RWPE1 (cell line): Measurements from ENCODE around the gene PKDCC.

Experiments
- CTCF ChIA-PET: fragments of 350-600 bp; sonication (Branson Sonifier 250); formaldehyde crosslinking; extraction: SDS; loops from one replicate; lab custom pipeline; 2021; lab: Yijun Ruan, JAX
- POLR2A ChIA-PET: fragments of 400-600 bp; formaldehyde crosslinking; extraction: SDS; loops from one replicate; lab custom pipeline; 2020; ENCODE audit warnings: antibody characterized with exemption; ENCODE audit not compliant: low non-redundant PET; lab: Yijun Ruan, JAX
- DNase-seq: peaks from one replicate; pipeline ENCODE4 v3.0.0; 2012; ENCODE audit warnings: low spot score
- H3K27ac ChIP-seq: fragments of 450-650 bp; 2 replicates; pipeline ENCODE4 v1.5.1; 2017
- TF ChIP-seq, protein P1 (sequence below): fragments of 450-650 bp; conservative IDR thresholded peaks from 2 replicates; pipeline ENCODE4 v1.5.1; 2017; ENCODE audit warnings: low read depth, mild to moderate bottlenecking

The PKDCC gene

DNA sequence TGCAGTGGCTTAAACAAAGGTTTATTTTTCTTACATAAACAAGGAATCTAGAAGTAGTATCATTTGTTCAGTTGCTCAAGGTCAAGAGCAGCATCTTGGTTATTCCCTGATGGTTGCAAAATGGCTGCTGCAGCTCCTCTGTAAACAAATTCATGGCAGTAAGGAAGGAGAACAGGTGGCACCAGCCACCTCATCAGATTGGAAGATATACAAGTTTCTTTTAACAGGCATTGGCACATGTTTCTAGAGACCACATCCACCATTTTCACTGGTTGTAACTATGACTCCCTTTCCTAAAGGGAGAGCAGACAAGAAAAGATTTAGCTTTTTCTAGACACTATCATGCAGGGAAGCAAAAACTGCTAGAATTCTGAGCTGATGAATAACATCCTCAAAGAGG lies 46.3 kb downstream of the PKDCC start:
- CTCF ChIA-PET: interaction anchor here (0.6 to 1.5 kb wide), 3 partner anchors 55 to 234 kb away, joined by 3 to 6 read pairs (median 5); no protein-coding TSS in a partner anchor
- DNase-seq: no peak
- TF ChIP-seq, protein P1, sequence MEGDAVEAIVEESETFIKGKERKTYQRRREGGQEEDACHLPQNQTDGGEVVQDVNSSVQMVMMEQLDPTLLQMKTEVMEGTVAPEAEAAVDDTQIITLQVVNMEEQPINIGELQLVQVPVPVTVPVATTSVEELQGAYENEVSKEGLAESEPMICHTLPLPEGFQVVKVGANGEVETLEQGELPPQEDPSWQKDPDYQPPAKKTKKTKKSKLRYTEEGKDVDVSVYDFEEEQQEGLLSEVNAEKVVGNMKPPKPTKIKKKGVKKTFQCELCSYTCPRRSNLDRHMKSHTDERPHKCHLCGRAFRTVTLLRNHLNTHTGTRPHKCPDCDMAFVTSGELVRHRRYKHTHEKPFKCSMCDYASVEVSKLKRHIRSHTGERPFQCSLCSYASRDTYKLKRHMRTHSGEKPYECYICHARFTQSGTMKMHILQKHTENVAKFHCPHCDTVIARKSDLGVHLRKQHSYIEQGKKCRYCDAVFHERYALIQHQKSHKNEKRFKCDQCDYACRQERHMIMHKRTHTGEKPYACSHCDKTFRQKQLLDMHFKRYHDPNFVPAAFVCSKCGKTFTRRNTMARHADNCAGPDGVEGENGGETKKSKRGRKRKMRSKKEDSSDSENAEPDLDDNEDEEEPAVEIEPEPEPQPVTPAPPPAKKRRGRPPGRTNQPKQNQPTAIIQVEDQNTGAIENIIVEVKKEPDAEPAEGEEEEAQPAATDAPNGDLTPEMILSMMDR: no peak
- H3K27ac ChIP-seq: no peak overlapping the region
- POLR2A ChIA-PET: no interaction called here

- CTCF ChIA-PET: interaction anchor here (0.6 to 1.1 kb wide), 7 partner anchors 29 to 242 kb away, joined by 3 to 4 read pairs (median 3); no protein-coding TSS in a partner anchor
- TF ChIP-seq, protein P1: peak; percentile 77
- H3K27ac ChIP-seq: no peak overlapping the region
- POLR2A ChIA-PET: no interaction called here
- peak; percentile 52 for DNase-seq
Measured at GRCh38 chr2:42095923-42096408, 48.1 kb downstream of the PKDCC start.

- no peak overlapping the region for H3K27ac ChIP-seq
- ChIA-PET CTCF (interaction anchor here (0.6 to 0.8 kb wide), 4 partner anchors 75 to 716 kb away, joined by 3 read pairs; no protein-coding TSS in a partner anchor), POLR2A (no interaction called here)
- DNase-seq: no peak
- TF ChIP-seq, protein P1: no peak
Measured at GRCh38 chr2:42096869-42097591, 49.2 kb downstream of the PKDCC start.

GRCh38 chr2:42098571-42099437 lies 51.0 kb downstream of the PKDCC start:
- ChIA-PET CTCF (interaction anchor here (0.8 kb wide), 1 partner anchor 229 kb away, joined by 3 read pairs; no protein-coding TSS in a partner anchor), POLR2A (no interaction called here)
- DNase-seq: no peak
- TF ChIP-seq, protein P1: no peak
- no peak overlapping the region for H3K27ac ChIP-seq

DNA sequence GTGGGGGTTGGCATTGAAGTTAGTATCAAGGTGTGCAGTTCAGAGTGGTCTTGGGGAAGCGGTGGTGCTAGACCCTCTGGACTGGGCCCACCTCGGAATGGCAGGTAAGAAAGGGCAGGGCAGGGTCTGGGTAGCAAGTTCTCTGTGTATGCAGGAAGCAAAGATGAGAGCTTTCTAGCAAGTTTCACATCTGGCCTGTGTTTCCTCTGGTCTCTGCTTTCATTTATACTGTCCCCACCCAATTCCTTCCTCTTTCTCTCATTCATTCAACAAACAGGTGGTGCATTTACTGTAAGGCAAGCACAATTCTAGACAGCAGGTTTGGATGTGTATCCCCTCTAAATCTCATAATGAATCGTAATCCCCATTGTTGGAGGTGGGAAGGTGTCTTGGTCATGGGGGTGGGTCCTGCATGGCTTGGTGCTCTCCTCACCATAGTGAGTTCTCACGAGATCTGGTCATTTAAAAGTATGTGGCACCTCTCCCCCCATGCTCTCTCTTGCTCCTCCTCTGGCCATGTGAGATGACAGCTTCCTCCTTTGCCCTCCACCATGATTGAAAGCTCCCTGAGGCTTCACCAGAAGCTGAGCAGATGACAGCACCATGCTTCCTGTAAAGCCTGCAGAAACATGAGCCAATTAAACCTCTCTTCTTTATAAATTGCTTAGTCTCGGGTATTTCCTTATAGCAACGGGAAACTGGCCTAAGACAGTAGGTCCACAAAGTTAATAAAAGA lies 51.8 kb downstream of the PKDCC start:
- ChIA-PET CTCF (interaction anchor here (0.6 to 1.0 kb wide), 2 partner anchors 14 to 132 kb away, joined by 3 read pairs; no protein-coding TSS in a partner anchor), POLR2A (no interaction called here)
- TF ChIP-seq, protein P1: no peak

More for the DNA sequence above, 51.8 kb downstream of the PKDCC start:
- DNase-seq: no peak
- H3K27ac ChIP-seq: no peak overlapping the region
